Esophagus muscularis mucosa (tissue), 4 donors: Measurements from ENCODE around the gene APOL6. TPM values are rescaled to one million over a fixed set of nuclear protein-coding genes. Genes with fewer than 3 reads are reported as not detected.

Source experiments
- DNase-seq: peaks from one replicate; pipeline ENCODE4 v3.0.0-alpha.2; 2017; ENCODE audit errors: extremely low spot score
- H3K27ac ChIP-seq, 4 donors: fragments of 200-600 bp; sonication (generic); replicated peaks in 1 of 4; 1 replicate in 3 of 4; 2 replicates in 1 of 4; pipeline ENCODE4 v1.5.1; 2016 to 2019; ENCODE audit warnings: mild to moderate bottlenecking in 1 of 4
- H3K27me3 ChIP-seq, 4 donors: fragments of 200-600 bp; sonication (generic); one replicate each; pipeline versions ENCODE4 v1.5.1 to v1.6.0; 2016 to 2019
- H3K36me3 ChIP-seq, 4 donors: fragments of 200-600 bp; sonication (generic); one replicate each; pipeline ENCODE4 v1.5.1; 2016 to 2019
- H3K4me1 ChIP-seq, 4 donors: fragments of 200-600 bp; sonication (generic); one replicate each; pipeline ENCODE4 v1.5.1; 2016 to 2019
- H3K4me3 ChIP-seq, 4 donors: fragments of 200-600 bp; sonication (generic); 1 replicate in 2 of 4; 2 replicates in 2 of 4; pipeline ENCODE4 v1.5.1; 2016 to 2019; ENCODE audit warnings: mild to moderate bottlenecking in 4 of 4, moderate library complexity in 1 of 4
- H3K9me3 ChIP-seq, 4 donors: fragments of 200-600 bp; sonication (generic); 1 replicate in 3 of 4; 2 replicates in 1 of 4; pipeline ENCODE4 v1.5.1; 2016 to 2019
- EP300 ChIP-seq: sonication (generic); formaldehyde crosslinking; IDR thresholded peaks from one replicate; pipeline ENCODE4 v1.6.1; 2017; ENCODE audit warnings: antibody characterized with exemption
- POLR2A ChIP-seq: fragments of 450-650 bp; IDR thresholded peaks from one replicate; pipeline ENCODE4 v1.6.1; 2017; ENCODE audit warnings: antibody characterized with exemption, moderate library complexity, mild to moderate bottlenecking, low read depth
- POLR2AphosphoS5 ChIP-seq, 2 donors: sonication (generic); formaldehyde crosslinking; IDR thresholded peaks; one replicate each; pipeline ENCODE4 v1.6.1; 2017; ENCODE audit warnings: antibody characterized with exemption in 2 of 2
- WGBS: methylation state at CpG from one replicate; pipeline ENCODE4 v1.1.5; 2018; 5-methylcytosine and 5-hydroxymethylcytosine counted together
- intact Hi-C: fragments of 100-400 bp; cut with DNase I; formaldehyde crosslinking; loops from one replicate; pipeline ENCODE4 v1.15.1; 2023
- total RNA-seq, 4 donors: library from RNA; depleted of rRNA; stranded (reverse); fragments of >200 nt; gene quantifications; one replicate each; pipeline versions ENCODE4 v1.1.0 to v1.2.1, GENCODE V29; 2016
- TF ChIP-seq, protein P1 (sequence below), 3 experiments: fragments of 200-600 bp in 2 of 3; fragments of 450-650 bp in 1 of 3; sonication (generic) in 2 of 3; IDR thresholded peaks; one replicate each; pipeline ENCODE4 v1.5.1; 2017 to 2019; ENCODE audit warnings: antibody characterized with exemption in 3 of 3, mild to moderate bottlenecking in 2 of 3, moderate library complexity in 1 of 3

Gene APOL6
- total RNA-seq, 4 donors from 2014 or later: 10.1 to 21.0 (median 12.1) TPM

DNA sequence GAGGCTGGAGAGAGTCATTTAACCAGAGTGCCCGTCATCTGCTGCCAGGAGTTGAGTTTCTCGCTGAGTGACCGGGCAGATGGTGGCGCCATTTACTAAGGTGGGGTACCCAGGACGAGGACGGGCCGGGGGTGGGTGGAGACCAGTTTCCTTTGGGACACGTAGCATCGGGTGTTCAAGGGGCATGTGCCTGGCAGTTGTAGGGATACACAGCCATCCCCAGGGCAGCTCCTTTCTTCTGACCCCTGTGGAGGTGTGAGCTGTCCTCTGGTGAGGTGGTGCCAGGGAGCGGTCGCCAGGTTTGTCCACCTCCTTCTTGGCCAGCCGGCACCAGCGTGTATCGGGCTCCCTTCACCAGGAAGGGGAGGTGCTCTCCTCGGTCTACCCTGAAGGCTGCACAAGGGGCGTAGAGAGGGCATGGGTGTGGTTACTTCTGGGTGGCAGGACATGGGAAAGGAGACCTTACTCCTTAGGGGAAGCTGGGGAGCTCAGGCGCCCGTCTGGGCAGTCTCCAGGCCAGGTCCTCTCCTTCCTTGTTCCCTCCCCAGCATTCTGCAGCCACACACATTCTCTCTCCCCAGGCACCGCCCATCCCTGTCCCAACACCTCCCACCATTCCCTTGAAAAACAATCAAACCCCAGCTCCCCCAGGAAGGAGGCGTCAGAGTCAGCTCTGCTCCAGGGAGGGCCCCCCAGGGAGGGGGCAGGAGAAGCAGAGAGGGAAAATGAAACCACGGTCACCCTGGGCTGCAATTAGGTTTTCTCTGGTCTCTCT lies 20.8 kb upstream of the APOL6 start:
- Histone ChIP-seq H3K4me1 (peaks cover 24 to 49% (median 43%) of the 10 kb centered on the region in 4 donors), H3K27me3 (no peaks in the 10 kb centered on the region), H3K4me3 (peak overlapping the region; percentile 58 to 74 (median 61)), H3K27ac (peak overlapping the region; percentile 83 to 92 (median 88)), H3K36me3 (no peaks in the 10 kb centered on the region), H3K9me3 (no peaks in the 10 kb centered on the region)
- TF ChIP-seq POLR2AphosphoS5 (IDR thresholded peaks at IDR 0.05) (peak; percentile 43 to 62), POLR2A (no peak), EP300 (no peak)
- TF ChIP-seq, protein P1, sequence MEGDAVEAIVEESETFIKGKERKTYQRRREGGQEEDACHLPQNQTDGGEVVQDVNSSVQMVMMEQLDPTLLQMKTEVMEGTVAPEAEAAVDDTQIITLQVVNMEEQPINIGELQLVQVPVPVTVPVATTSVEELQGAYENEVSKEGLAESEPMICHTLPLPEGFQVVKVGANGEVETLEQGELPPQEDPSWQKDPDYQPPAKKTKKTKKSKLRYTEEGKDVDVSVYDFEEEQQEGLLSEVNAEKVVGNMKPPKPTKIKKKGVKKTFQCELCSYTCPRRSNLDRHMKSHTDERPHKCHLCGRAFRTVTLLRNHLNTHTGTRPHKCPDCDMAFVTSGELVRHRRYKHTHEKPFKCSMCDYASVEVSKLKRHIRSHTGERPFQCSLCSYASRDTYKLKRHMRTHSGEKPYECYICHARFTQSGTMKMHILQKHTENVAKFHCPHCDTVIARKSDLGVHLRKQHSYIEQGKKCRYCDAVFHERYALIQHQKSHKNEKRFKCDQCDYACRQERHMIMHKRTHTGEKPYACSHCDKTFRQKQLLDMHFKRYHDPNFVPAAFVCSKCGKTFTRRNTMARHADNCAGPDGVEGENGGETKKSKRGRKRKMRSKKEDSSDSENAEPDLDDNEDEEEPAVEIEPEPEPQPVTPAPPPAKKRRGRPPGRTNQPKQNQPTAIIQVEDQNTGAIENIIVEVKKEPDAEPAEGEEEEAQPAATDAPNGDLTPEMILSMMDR (IDR thresholded peaks at IDR 0.05): peak; percentile 59 to 78 (median 65)
- WGBS: 13% methylated on average over 14 of the region's 21 CpGs
- intact Hi-C loops: loop anchor here (5.0 to 10.0 kb wide), 4 partner anchors 210 to 500 kb away; no protein-coding TSS in a partner anchor
- peak; percentile 97 for DNase-seq

DNA sequence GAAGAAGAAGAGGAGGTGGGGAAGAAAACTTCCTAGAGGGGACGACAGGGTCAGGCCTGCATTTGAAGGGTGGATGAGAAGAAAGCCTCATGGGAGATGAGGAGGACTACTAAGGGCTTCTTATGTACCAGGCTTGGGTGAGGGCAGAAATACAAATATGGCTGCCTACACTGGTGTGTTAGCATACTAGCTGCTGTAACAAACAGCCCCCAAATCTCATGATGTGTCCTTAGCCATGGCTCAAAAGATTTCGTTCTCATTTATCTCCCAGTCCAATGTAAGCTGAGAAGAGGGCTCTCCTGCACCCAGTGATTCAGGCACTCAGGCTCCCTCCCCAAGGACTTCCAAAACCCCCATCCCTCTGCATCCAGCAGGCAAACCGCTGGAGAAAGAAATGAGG lies 19.5 kb upstream of the APOL6 start:
- no peak for TF ChIP-seq POLR2AphosphoS5 (IDR thresholded peaks at IDR 0.05)
- TF ChIP-seq, protein P1 (IDR thresholded peaks at IDR 0.05): no peak
- H3K36me3 ChIP-seq: no peaks in the 10 kb centered on the region
- no peaks in the 10 kb centered on the region for H3K9me3 ChIP-seq
- H3K4me1 ChIP-seq: peaks cover 16 to 38% (median 31%) of the 10 kb centered on the region in 4 donors
- intact Hi-C loops: loop anchor here (5.0 to 10.0 kb wide), 4 partner anchors 209 to 499 kb away; no protein-coding TSS in a partner anchor
- no peak for DNase-seq
- H3K4me3 ChIP-seq: no peak overlapping the region
- H3K27ac ChIP-seq: peak overlapping the region; percentile 83 to 92 (median 88)
- no peaks in the 10 kb centered on the region for H3K27me3 ChIP-seq
- 92% methylated on average over 3 of the region's 3 CpGs for WGBS

DNA sequence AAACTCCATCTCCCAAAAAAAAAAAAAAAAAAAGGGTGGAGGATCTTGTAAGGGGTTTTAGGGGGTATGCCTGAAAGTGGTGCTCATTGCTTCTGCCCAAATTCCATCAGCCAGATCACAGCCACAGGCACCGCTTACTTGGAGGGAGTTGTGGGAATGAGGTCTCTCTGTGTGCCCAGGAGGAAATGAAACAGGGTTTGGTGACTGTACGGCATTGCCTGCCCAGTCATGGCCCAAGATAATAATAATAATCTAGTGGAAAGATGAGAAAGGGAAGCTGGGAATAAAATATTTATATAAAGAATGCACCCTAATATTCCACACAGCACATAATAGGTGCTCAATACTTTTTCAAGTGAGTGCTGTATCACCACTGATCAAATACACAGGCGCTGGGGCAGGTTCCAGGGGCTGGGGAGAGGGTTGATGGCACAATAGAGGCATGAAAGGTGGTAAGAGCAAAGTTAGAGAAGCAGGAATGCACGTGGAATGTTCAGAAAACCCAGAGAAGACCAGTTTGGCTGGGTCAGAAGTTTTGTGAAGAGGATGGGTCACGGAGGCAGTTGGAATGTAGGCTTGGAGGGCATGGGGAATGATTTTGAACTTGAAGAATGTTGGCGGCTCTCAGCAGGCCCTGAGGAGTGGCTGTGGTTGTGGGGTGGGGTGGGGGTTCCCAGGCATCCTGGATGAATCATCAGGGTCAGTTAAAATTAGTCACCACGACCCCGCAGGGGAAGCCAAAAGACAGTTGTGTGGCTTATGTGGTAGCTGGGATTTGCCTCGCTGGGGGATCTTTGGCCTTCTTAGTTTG lies 18.6 kb upstream of the APOL6 start:
- TF ChIP-seq POLR2AphosphoS5 (IDR thresholded peaks at IDR 0.05): peak in 1 of 2 donors; percentile 74
- TF ChIP-seq, protein P1 (IDR thresholded peaks at IDR 0.05): no peak
- TF ChIP-seq EP300: no peak
- H3K4me1 ChIP-seq: peaks cover 16 to 38% (median 34%) of the 10 kb centered on the region in 4 donors
- no peaks in the 10 kb centered on the region for H3K9me3 ChIP-seq
- no peaks in the 10 kb centered on the region for H3K36me3 ChIP-seq
- H3K27me3 ChIP-seq: no peaks in the 10 kb centered on the region
- peak overlapping the region; percentile 83 to 92 (median 88) for H3K27ac ChIP-seq
- WGBS: 26% methylated on average over 9 of the region's 9 CpGs
- DNase-seq: peak; percentile 94
- H3K4me3 ChIP-seq: no peak overlapping the region
- intact Hi-C loops: loop anchor here (5.0 to 10.0 kb wide), 4 partner anchors 208 to 498 kb away; no protein-coding TSS in a partner anchor

DNA sequence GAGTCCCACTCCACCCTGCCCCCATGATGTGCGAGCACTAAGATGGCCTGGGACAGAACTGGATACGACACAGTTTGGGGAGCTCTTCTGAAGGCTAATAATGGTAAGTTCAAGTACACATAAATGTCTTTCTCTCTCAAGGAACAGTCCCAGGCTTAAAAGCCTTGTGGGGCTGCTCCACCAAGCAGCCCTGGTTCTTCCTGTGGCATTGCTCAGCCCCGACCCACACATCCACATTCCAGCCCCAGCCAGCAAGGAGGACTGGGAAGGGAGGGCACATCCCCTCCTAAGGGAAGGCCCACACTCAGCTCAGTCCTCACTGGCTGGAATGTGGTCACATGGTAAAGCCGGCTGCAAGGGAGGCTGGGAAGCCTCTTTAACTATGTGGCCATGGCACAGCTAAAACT lies 17.9 kb upstream of the APOL6 start:
- Histone ChIP-seq H3K36me3 (no peaks in the 10 kb centered on the region), H3K9me3 (no peaks in the 10 kb centered on the region), H3K27ac (peak overlapping the region; percentile 83 to 92 (median 88)), H3K4me1 (peaks cover 16 to 38% (median 34%) of the 10 kb centered on the region in 4 donors), H3K27me3 (no peaks in the 10 kb centered on the region), H3K4me3 (no peak overlapping the region)
- 72% methylated on average over 4 of the region's 4 CpGs for WGBS
- TF ChIP-seq EP300: no peak
- no peak for TF ChIP-seq POLR2A
- TF ChIP-seq, protein P1 (IDR thresholded peaks at IDR 0.05): no peak
- no peak for TF ChIP-seq POLR2AphosphoS5 (IDR thresholded peaks at IDR 0.05)
- intact Hi-C loops: no loop called here
- DNase-seq: no peak
